ENCODE measurements around the gene PRMT7. TPM values are rescaled to one million over a fixed set of nuclear protein-coding genes. Genes with fewer than 3 reads are reported as not detected.
A peak's percentile ranks its signal among the peaks of the same experiment; 100 is the strongest.

Gene PRMT7, protein sequence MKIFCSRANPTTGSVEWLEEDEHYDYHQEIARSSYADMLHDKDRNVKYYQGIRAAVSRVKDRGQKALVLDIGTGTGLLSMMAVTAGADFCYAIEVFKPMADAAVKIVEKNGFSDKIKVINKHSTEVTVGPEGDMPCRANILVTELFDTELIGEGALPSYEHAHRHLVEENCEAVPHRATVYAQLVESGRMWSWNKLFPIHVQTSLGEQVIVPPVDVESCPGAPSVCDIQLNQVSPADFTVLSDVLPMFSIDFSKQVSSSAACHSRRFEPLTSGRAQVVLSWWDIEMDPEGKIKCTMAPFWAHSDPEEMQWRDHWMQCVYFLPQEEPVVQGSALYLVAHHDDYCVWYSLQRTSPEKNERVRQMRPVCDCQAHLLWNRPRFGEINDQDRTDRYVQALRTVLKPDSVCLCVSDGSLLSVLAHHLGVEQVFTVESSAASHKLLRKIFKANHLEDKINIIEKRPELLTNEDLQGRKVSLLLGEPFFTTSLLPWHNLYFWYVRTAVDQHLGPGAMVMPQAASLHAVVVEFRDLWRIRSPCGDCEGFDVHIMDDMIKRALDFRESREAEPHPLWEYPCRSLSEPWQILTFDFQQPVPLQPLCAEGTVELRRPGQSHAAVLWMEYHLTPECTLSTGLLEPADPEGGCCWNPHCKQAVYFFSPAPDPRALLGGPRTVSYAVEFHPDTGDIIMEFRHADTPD
- polyA plus RNA-seq (ENCODE audit: insufficient read length) = 39.9 TPM

GRCh38 chr16:68310774-68311511 is at the start of gene PRMT7, which contains the start of gene SLC7A6OS:
PRMT7 (plus strand) TSS chr16:68311019; CDS start chr16:68315980, 4,961 bp downstream.
SLC7A6OS (minus strand) TSS chr16:68310946; CDS start chr16:68310926, 20 bp downstream.
- DNase-seq (ENCODE audit: low read depth) = peak; percentile 74

GRCh38 chr16:68263559-68264127 is 47.2 kb upstream of the PRMT7 start:
- DNase-seq (ENCODE audit: low read depth) = no peak

DNA sequence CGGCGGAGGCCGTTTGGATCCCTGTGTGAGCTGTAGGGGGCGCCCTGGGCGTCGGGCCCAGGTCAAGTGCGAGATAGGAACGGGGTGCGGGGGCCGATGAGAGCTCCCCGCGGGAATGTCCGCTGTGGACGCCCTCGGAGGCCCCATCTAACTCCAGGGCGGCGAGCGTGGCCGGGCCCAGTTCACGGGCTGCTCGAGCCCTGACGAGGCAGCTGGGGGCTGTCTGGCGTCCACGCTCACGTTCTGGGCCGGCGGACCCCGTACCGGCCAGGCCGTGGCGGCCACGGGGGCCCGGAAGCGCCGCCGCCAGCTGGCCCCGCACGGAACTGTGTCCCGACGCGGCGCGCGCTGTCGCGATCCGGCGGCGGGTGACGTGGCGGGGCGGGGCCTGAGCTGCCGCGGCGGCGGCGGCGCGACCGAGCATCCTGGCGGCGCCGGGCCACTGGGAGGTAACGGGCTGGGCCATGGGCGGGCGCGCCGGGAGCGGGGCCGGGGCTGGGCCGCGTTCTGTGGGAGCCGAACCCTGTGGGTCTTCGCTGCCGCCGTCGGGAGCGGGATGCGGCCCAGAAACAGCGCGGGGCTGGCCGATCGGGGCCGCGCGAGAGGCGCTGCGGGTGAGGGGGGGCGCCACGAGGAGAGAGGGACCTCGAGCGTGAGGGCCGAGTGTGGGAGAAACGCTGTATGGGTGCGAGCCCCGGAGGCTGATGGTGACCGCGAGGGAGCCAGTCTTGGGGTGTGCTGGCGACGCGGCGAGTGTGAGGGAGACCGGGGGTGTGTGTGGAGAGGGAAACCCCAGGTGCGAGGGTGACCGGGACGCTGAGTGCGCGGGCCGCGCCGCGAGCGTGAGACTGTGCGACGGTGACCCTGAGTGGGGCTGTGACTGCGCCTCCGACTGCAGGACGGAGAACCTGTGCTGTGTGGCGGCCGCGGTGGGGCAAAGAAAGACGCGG is 46.4 kb upstream of the PRMT7 start, which contains the start of gene SLC7A6:
Gene SLC7A6 (plus strand): TSS at position 399 of the 950 bp plus-strand sequence. CDS start 10,201 bp downstream, outside the sequence.
- no peak for DNase-seq (ENCODE audit: low read depth)

- DNase-seq (ENCODE audit: low read depth) = no peak
Observed at GRCh38 chr16:68265078-68265920, 45.5 kb upstream of the PRMT7 start.

DNA sequence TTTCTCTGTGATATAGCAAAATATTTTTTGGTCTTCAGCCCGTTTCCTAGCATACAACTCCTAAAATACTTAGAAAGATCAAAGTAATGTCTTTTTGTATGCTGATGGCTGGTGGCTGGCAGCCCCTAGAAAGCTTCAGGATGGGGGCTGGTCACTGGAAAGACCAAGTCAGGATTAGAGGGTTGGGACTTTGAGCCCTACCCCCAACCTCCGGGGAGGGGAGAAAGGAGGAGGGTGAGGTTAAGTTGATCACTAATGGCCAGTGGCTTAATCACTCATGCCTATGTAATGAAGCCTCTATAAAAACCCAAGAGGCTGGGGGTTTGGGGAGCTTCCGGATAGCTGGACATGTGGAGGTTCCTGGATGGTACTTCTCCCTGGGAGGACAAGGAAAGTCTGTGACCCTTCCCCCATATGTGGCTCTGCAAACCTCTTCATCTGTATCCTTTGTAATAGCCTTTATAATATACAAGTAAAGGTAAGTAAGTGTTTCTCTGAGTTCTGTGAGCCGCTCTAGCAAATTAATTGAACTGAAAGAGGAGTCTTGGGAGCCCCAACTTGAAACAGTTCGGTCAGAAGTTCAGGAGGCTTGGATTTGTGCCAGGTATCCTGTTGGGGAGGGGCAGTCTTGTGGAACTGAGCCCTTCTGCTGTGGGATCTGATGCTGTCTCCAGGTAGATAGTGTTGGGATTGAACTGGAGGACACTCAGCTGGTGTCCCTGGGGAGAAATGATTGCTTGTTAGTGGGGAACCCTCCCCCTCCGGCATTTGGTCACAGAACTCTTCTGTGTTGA is 43.0 kb upstream of the PRMT7 start:
- no peak for DNase-seq (ENCODE audit: low read depth)

- DNase-seq (ENCODE audit: low read depth) = no peak
Observed at GRCh38 chr16:68269793-68270192, 41.0 kb upstream of the PRMT7 start.

DNA sequence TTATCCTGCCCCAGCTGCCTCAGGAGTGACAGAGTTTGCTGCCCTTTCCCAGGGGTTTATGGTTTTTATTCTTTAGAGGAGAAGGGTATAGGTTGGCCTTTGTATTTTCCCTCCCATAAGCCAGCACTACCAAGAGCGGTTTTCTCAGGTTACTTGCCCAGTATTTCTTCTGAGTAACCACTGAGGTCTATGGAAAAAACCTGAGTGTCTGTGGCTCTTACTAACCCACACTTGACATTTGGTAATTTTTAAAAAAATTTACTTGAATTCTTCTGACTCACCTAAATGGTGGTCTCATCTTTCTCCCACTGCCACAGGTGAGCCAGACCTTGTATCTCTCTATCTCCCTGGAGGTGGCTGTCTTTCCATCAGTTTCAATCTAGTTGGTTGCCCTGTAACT is 40.5 kb upstream of the PRMT7 start:
- no peak for DNase-seq (ENCODE audit: low read depth)

GRCh38 chr16:68272507-68273209 is 38.2 kb upstream of the PRMT7 start:
- no peak for DNase-seq (ENCODE audit: low read depth)

DNA sequence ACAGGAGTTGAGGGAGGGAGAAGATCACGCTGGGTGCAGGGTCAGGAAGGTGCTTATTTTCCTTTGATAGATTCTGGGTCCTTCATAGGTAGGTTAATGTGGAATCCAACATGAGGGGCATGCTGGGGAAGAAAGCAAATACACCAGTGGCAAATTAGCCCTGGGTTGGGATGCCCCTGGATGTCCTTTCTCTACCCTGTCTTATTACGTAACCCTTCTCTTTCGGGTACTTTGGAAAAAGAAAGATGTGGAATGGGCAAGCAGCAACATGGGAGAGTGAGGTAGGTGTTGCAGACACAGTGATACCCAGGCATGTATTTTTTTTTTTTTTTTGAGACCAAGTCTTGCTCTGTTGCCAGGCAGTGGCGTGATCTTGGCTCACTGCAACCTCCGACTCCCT is 37.4 kb upstream of the PRMT7 start:
- no peak for DNase-seq (ENCODE audit: low read depth)

- no peak for DNase-seq (ENCODE audit: low read depth)
Observed at GRCh38 chr16:68273896-68274295, 36.9 kb upstream of the PRMT7 start.

DNA sequence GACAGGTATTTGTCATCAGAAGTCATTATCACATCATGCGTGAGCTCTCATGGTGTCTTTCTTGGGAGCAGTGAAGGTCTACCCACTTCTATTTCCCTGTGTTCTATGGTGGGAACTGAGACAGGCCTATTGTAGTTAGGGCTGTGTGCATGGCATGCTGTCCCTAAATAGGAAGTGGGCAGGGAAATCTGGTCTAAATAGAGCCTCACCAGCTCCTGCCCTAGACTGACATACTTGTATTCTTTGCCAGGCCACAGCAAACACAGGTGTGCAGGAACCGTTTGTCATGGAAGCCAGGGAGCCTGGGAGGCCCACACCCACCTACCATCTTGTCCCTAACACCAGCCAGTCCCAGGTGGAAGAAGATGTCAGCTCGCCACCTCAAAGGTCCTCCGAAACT is 36.4 kb upstream of the PRMT7 start:
- DNase-seq (ENCODE audit: low read depth) = no peak

- no peak for DNase-seq (ENCODE audit: low read depth)
Observed at GRCh38 chr16:68275611-68276191, 35.1 kb upstream of the PRMT7 start.

DNA sequence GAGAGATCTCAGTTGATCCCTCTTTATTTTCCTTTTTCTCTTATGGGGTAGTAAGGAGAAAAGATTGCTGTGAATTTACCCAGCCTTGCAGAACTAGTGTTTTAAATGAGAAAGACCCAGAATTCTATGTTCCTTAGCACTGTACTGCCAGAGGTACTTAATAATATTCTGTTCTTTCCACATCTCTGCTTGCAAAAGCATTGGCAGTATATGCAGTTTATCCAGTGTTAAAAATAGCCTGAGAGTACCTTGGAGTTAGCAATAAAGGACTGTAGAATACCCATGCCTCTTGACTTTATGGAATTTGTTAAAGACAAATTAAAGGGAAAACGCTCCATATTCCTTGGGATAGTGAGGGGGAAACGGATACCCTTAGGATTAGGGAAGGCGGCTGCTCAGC is 34.6 kb upstream of the PRMT7 start:
- no peak for DNase-seq (ENCODE audit: low read depth)

- DNase-seq (ENCODE audit: low read depth) = no peak
Observed at GRCh38 chr16:68279726-68280558, 30.9 kb upstream of the PRMT7 start.

GRCh38 chr16:68281368-68282063 is 29.3 kb upstream of the PRMT7 start:
- DNase-seq (ENCODE audit: low read depth) = no peak

GRCh38 chr16:68282064-68282452 is 28.8 kb upstream of the PRMT7 start:
- no peak for DNase-seq (ENCODE audit: low read depth)
